ENCODE data around the gene NOTO.

GRCh38 chr2:73227086-73227485 is 24.7 kb downstream of the NOTO start:
- TF ChIP-seq CTCF (IDR thresholded peaks at IDR 0.05; ENCODE audit: low read depth, low read length) (no peak), MAX (IDR thresholded peaks at IDR 0.05; ENCODE audit: low read depth, low read length) (no peak), MYC (IDR thresholded peaks at IDR 0.05; ENCODE audit: low read depth, low read length) (no peak), POLR2A (IDR thresholded peaks at IDR 0.05; ENCODE audit: extremely low read depth, insufficient read length) (no peak)

All from NB4 (cell line).